Prostate gland (tissue), 2 donors: ENCODE measurements around the gene HOXA1. TPM values are rescaled to one million over a fixed set of nuclear protein-coding genes. Genes with fewer than 3 reads are reported as not detected.
"Not testable (repeated sequence)": the region's sequence is repeated elsewhere in the genome, so short reads cannot be mapped to it uniquely, and the experiment has no call there.

ENCODE experiments used
- DNase-seq: peaks from one replicate; pipeline ENCODE4 v3.0.0-alpha.2; 2019; ENCODE audit warnings: low spot score
- H3K27ac ChIP-seq, 2 donors: fragments of 200-600 bp; sonication (generic); 2 replicates each; pipeline ENCODE4 v1.5.1; 2017 to 2019
- H3K27me3 ChIP-seq: fragments of 200-600 bp; sonication (generic); replicated peaks from 2 replicates; pipeline ENCODE4 v1.5.1; 2019; ENCODE audit not compliant: insufficient read depth
- H3K36me3 ChIP-seq, 2 donors: fragments of 200-600 bp; sonication (generic); 1 replicate in 1 of 2; 2 replicates in 1 of 2; pipeline versions ENCODE4 v1.5.1 to v1.8.1; 2017 to 2019
- H3K4me1 ChIP-seq: fragments of 200-600 bp; sonication (generic); replicated peaks from 2 replicates; pipeline ENCODE4 v1.5.1; 2019
- H3K4me3 ChIP-seq, 2 donors: fragments of 200-600 bp; sonication (generic); 2 replicates each; pipeline ENCODE4 v1.5.1; 2017 to 2019
- H3K9me3 ChIP-seq: fragments of 200-600 bp; sonication (generic); 2 replicates; pipeline ENCODE4 v1.5.1; 2017
- CTCF ChIP-seq, 4 experiments: fragments of 200-600 bp in 2 of 4; fragments of 450-650 bp in 2 of 4; sonication (generic) in 2 of 4; IDR thresholded peaks; 1 replicate in 3 of 4; 2 replicates in 1 of 4; pipeline ENCODE4 v1.5.1; 2016 to 2019; ENCODE audit warnings: antibody characterized with exemption in 4 of 4, mild to moderate bottlenecking in 2 of 4, moderate library complexity in 2 of 4
- POLR2A ChIP-seq: fragments of 450-650 bp; IDR thresholded peaks from one replicate; pipeline ENCODE4 v1.6.1; 2016; ENCODE audit warnings: antibody characterized with exemption, mild to moderate bottlenecking
- POLR2AphosphoS5 ChIP-seq: sonication (generic); formaldehyde crosslinking; IDR thresholded peaks from one replicate; pipeline ENCODE4 v1.6.1; 2017; ENCODE audit warnings: antibody characterized with exemption
- WGBS: methylation state at CpG from one replicate; pipeline ENCODE4 v1.1.5; 2018; 5-methylcytosine and 5-hydroxymethylcytosine counted together
- intact Hi-C: fragments of 100-400 bp; cut with DNase I; formaldehyde crosslinking; loops from one replicate; pipeline ENCODE4 v1.14.2; 2022
- total RNA-seq, 2 donors: library from RNA; depleted of rRNA; stranded (reverse); fragments of >200 nt; gene quantifications; one replicate each; pipeline ENCODE4 v1.1.0, GENCODE V29; 2016

Gene HOXA1
- total RNA-seq, 2 donors from 2014 or later: 2.1 TPM; not detected in 1

GRCh38 chr7:27053153-27053552, 42.6 kb downstream of the HOXA1 start:
- WGBS: 48% methylated on average over 3 of the region's 3 CpGs
- intact Hi-C loops: no loop called here
- no peak overlapping the region for H3K4me3 ChIP-seq

GRCh38 chr7:27051451-27051850, 44.3 kb downstream of the HOXA1 start:
- Histone ChIP-seq H3K27ac (no peak overlapping the region), H3K4me1 (no peaks in the 10 kb centered on the region), H3K27me3 (no peaks in the 10 kb centered on the region), H3K9me3 (no peaks in the 10 kb centered on the region), H3K36me3 (no peaks in the 10 kb centered on the region), H3K4me3 (no peak overlapping the region)
- 95% methylated on average over 4 of the region's 4 CpGs for WGBS
- no peak for DNase-seq
- TF ChIP-seq POLR2AphosphoS5 (no peak), POLR2A (no peak), CTCF (IDR thresholded peaks at IDR 0.05) (no peak)
- intact Hi-C loops: no loop called here

More at GRCh38 chr7:27053153-27053552, 42.6 kb downstream of the HOXA1 start:
- Histone ChIP-seq H3K4me1 (no peaks in the 10 kb centered on the region), H3K9me3 (no peaks in the 10 kb centered on the region), H3K36me3 (no peaks in the 10 kb centered on the region), H3K27me3 (no peaks in the 10 kb centered on the region), H3K27ac (no peak overlapping the region)
- DNase-seq: no peak
- TF ChIP-seq POLR2AphosphoS5 (no peak), POLR2A (no peak), CTCF (IDR thresholded peaks at IDR 0.05) (no peak)

GRCh38 chr7:27048438-27048837, 47.4 kb downstream of the HOXA1 start:
- TF ChIP-seq CTCF (IDR thresholded peaks at IDR 0.05): no peak
- no peak for TF ChIP-seq POLR2AphosphoS5
- TF ChIP-seq POLR2A: no peak
- Histone ChIP-seq H3K4me3 (no peak overlapping the region), H3K4me1 (no peaks in the 10 kb centered on the region), H3K36me3 (no peaks in the 10 kb centered on the region), H3K27me3 (no peaks in the 10 kb centered on the region), H3K27ac (no peak overlapping the region), H3K9me3 (no peaks in the 10 kb centered on the region)
- no peak for DNase-seq
- intact Hi-C loops: no loop called here
- 90% methylated on average over 10 of the region's 10 CpGs for WGBS

- H3K9me3 ChIP-seq: no peaks in the 10 kb centered on the region
- H3K36me3 ChIP-seq: no peaks in the 10 kb centered on the region
- WGBS: 86% methylated on average over 7 of the region's 7 CpGs
- H3K4me3 ChIP-seq: no peak overlapping the region
- intact Hi-C loops: no loop called here
- no peak for TF ChIP-seq POLR2A
- no peak for TF ChIP-seq POLR2AphosphoS5
- TF ChIP-seq CTCF (IDR thresholded peaks at IDR 0.05): no peak
- H3K27me3 ChIP-seq: no peaks in the 10 kb centered on the region
- no peak overlapping the region for H3K27ac ChIP-seq
- no peak for DNase-seq
- no peaks in the 10 kb centered on the region for H3K4me1 ChIP-seq
Observed at GRCh38 chr7:27046854-27047549, 48.8 kb downstream of the HOXA1 start.

- DNase-seq, H3K4me3 ChIP-seq, H3K36me3 ChIP-seq, H3K4me1 ChIP-seq, intact Hi-C loops, H3K9me3 ChIP-seq, H3K27me3 ChIP-seq, H3K27ac ChIP-seq: not testable (repeated sequence)
- 90% methylated on average over 4 of the region's 4 CpGs for WGBS
Observed at GRCh38 chr7:27045972-27046371, 49.8 kb downstream of the HOXA1 start.

- 98% methylated on average over 14 of the region's 28 CpGs for WGBS
- intact Hi-C loops, H3K9me3 ChIP-seq, H3K27ac ChIP-seq, DNase-seq, H3K36me3 ChIP-seq, H3K4me3 ChIP-seq, H3K27me3 ChIP-seq, H3K4me1 ChIP-seq: not testable (repeated sequence)
Observed at GRCh38 chr7:27045066-27045465, 50.7 kb downstream of the HOXA1 start.
